ENCODE results near the gene UNC119. TPM values are rescaled to one million over a fixed set of nuclear protein-coding genes. Genes with fewer than 3 reads are reported as not detected.
A peak's percentile ranks its signal among the peaks of the same experiment; 100 is the strongest.

Gene UNC119
- total RNA-seq, 1 donor from 2014 or later, result 59.1 TPM

DNA sequence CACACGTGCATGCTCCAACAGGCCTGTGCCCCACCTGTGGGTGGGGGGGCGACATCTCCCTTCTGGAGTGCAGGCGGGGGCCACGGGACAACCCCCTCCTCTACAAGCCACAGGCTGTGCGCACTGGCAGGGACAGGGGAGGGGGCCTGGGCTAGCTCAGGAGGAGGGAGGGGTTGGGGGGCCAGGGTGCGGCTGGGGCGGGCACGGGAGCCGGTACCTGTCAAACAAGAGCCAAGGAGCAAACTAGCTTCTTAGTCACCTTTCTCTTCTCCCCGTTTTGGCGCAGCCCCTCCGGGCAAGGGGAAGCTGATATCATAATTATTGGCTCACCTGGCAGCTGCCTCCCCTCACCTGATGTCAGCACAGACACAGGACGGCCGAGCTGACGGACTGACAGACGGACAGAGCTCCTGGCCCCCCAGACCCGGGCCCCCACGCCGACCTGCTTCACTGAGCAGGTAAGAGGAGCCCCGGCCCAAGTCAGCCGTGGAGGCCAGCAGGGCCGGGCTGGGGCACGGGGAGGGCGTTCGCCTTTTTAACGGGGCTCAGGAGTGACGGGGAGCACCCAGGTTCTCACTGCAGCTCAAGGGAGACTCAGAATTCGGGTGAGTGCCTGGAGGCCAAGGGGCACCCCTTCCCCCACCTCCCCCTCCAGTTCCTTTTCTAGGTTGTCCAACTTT, 46.3 kb downstream of the UNC119 start, which contains the start of gene FOXN1:
Gene FOXN1, plus strand, starts transcription at position 363 of the 680 bp plus-strand sequence. CDS start 17,622 bp downstream, outside the sequence.
- no peaks in the 10 kb centered on the region for H3K36me3 Mint-ChIP-seq (ENCODE audit: low read depth)
- TF ChIP-seq, protein P1, sequence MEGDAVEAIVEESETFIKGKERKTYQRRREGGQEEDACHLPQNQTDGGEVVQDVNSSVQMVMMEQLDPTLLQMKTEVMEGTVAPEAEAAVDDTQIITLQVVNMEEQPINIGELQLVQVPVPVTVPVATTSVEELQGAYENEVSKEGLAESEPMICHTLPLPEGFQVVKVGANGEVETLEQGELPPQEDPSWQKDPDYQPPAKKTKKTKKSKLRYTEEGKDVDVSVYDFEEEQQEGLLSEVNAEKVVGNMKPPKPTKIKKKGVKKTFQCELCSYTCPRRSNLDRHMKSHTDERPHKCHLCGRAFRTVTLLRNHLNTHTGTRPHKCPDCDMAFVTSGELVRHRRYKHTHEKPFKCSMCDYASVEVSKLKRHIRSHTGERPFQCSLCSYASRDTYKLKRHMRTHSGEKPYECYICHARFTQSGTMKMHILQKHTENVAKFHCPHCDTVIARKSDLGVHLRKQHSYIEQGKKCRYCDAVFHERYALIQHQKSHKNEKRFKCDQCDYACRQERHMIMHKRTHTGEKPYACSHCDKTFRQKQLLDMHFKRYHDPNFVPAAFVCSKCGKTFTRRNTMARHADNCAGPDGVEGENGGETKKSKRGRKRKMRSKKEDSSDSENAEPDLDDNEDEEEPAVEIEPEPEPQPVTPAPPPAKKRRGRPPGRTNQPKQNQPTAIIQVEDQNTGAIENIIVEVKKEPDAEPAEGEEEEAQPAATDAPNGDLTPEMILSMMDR (conservative IDR thresholded peaks at IDR 0.05), result no peak
- H3K4me3 Mint-ChIP-seq, result no peak within 1 kb of the TSS
- H3K27me3 Mint-ChIP-seq (ENCODE audit: low read depth), result peaks cover 36% of the 10 kb centered on the region
- no peaks in the 10 kb centered on the region for H3K9me3 Mint-ChIP-seq
- no peaks in the 10 kb centered on the region for H3K4me1 Mint-ChIP-seq
- H3K27ac Mint-ChIP-seq (ENCODE audit: unreplicated experiment), result no peak within 1 kb of the TSS
- DNase-seq (ENCODE audit: low read depth, low spot score), result no peak

DNA sequence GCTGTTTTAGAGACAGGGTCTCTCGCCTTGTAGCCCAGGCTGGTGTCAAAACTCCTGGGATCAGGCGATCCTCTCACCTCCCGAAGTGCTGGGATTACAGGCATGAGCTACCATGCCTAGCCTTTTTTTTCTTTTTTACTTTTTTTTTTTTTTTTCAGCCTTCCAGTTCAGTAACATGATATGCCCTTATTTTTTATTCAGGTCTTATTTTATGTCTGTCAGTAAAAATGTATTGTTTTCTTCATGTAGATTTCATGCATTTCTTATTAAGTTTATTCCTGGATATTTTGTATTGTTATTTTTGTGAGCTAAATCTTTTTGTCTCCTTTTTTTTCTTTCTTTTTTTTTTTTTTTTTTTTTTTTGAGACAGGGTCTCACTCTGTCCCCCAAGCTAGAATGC, 49.0 kb downstream of the UNC119 start:
- Mint-ChIP-seq H3K4me1 (no peaks in the 10 kb centered on the region), H3K27ac (ENCODE audit: unreplicated experiment) (no peak overlapping the region), H3K36me3 (ENCODE audit: low read depth) (no peaks in the 10 kb centered on the region), H3K9me3 (no peaks in the 10 kb centered on the region), H3K27me3 (ENCODE audit: low read depth) (peaks cover 18% of the 10 kb centered on the region), H3K4me3 (no peak overlapping the region)
- no peak for DNase-seq (ENCODE audit: low read depth, low spot score)
- TF ChIP-seq, protein P1 (conservative IDR thresholded peaks at IDR 0.05), result no peak

DNA sequence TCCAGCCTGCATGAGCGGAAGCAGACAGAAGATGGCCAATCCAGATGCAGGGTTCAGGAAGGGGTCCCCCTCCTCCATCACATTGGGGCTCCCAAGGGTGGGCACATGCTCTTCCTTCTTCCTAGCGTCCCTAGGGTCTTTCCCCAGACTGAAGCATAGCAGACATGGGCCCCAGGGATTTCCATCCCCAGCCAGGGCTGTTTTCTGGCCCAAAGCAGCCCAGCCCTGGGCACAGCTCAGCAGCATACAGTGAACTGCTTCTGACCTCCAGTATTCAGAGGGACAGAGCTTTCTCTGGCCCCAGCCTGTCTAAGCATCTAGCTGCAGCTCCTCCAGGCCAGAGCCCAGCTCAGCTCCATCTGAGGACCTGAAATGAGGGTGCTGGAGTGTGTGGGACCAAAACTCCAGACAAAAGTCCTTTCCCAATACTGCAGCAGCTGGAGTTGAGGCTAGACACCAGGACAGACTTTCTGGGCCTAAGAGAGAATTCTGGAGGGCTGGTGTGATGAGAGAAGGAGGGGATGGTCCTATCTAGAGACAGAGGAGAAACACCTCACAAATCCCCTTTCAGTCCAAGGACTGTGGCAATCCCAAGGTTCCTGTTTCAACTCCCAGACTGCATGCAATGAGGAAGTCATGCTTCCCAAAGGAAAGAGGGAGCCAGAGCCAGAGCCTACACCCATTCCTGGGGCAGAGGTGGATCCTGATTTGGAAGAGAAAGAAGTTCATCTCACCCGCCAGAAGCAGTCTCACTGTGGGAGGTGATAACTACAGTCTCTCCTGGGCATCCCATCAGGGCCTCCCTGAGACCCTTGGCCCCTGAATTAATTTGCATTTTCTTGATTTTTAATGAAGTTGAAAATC, 50.8 kb downstream of the UNC119 start:
- no peak overlapping the region for H3K27ac Mint-ChIP-seq (ENCODE audit: unreplicated experiment)
- H3K4me1 Mint-ChIP-seq, result no peaks in the 10 kb centered on the region
- DNase-seq (ENCODE audit: low read depth, low spot score), result no peak
- no peaks in the 10 kb centered on the region for H3K9me3 Mint-ChIP-seq
- TF ChIP-seq, protein P1 (conservative IDR thresholded peaks at IDR 0.05), result no peak
- no peak overlapping the region for H3K4me3 Mint-ChIP-seq
- H3K27me3 Mint-ChIP-seq (ENCODE audit: low read depth), result peaks cover 16% of the 10 kb centered on the region
- H3K36me3 Mint-ChIP-seq (ENCODE audit: low read depth), result no peaks in the 10 kb centered on the region

DNA sequence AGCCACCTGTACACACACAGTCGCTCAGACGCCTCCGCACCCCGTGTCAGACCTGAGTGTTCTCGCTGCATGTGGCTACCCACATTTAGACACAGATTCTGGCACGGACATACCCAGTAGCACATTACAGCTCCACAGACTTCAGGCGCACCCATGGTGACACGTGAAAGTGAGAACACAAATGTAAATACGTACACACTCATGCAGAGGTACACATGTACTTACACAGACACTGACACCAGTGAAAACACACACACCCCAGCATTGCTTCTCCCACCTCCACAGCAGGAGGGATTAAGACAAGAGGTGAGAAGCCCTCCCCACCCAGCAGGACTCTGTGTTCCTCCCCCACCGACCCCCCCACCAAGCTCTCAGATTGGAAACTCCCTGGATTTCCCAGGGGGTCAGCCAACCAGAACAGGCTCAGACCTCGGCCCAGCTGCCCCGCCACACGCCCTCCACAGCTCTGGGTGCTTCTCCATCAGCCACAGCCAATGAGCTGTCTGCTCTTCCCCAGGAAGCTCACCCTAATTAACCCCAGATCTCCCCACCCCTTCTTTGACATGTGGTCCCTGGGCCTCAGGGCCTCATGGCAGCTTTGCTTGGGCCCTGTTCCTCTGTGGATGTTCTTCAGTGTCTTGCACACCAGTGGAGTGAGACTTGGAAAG, 51.6 kb downstream of the UNC119 start:
- Mint-ChIP-seq H3K27ac (ENCODE audit: unreplicated experiment) (peak overlapping the region; percentile 24), H3K27me3 (ENCODE audit: low read depth) (peaks cover 16% of the 10 kb centered on the region)
- DNase-seq (ENCODE audit: low read depth, low spot score), result no peak

More for the DNA sequence above, 51.6 kb downstream of the UNC119 start:
- TF ChIP-seq, protein P1 (conservative IDR thresholded peaks at IDR 0.05), result no peak
- no peaks in the 10 kb centered on the region for H3K4me1 Mint-ChIP-seq
- no peaks in the 10 kb centered on the region for H3K9me3 Mint-ChIP-seq
- no peak overlapping the region for H3K4me3 Mint-ChIP-seq
- no peaks in the 10 kb centered on the region for H3K36me3 Mint-ChIP-seq (ENCODE audit: low read depth)

Measured in neural crest cell (in vitro differentiated cells).